ENCODE results near the gene MYO5B.

- no peak for TF ChIP-seq EZH2 (IDR thresholded peaks at IDR 0.05; ENCODE audit: borderline replicate concordance, low read length)
- TF ChIP-seq, protein P1, sequence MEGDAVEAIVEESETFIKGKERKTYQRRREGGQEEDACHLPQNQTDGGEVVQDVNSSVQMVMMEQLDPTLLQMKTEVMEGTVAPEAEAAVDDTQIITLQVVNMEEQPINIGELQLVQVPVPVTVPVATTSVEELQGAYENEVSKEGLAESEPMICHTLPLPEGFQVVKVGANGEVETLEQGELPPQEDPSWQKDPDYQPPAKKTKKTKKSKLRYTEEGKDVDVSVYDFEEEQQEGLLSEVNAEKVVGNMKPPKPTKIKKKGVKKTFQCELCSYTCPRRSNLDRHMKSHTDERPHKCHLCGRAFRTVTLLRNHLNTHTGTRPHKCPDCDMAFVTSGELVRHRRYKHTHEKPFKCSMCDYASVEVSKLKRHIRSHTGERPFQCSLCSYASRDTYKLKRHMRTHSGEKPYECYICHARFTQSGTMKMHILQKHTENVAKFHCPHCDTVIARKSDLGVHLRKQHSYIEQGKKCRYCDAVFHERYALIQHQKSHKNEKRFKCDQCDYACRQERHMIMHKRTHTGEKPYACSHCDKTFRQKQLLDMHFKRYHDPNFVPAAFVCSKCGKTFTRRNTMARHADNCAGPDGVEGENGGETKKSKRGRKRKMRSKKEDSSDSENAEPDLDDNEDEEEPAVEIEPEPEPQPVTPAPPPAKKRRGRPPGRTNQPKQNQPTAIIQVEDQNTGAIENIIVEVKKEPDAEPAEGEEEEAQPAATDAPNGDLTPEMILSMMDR (conservative IDR thresholded peaks at IDR 0.05 in 1 of 2, IDR thresholded peaks at IDR 0.05 in 1 of 2; ENCODE audit: extremely low read depth in 1 of 2, insufficient read depth in 1 of 2, low read depth in 1 of 2, low read length in 2 of 2): no peak
Measured at GRCh38 chr18:50152900-50153299, 42.0 kb downstream of the MYO5B start.

Data from mammary epithelial cell (primary cell).